HCT116 (cell line): ENCODE data around the gene IRAK1BP1. TPM values are rescaled to one million over a fixed set of nuclear protein-coding genes. Genes with fewer than 3 reads are reported as not detected.

ENCODE experiments used
- ATAC-seq: fragments of 200-7000 bp; cut with Tn5 transposase; 2 replicates; pipeline ENCODE4 v1.9.1; 2020; ENCODE audit warnings: mild to moderate bottlenecking, moderate library complexity
- BruUV-seq: library from RNA; stranded (reverse); fragments of 400-500 nt; replicated peaks from 2 replicates; lab custom pipeline; 2021; lab: Mats Ljungman, UMichigan
- CTCF ChIA-PET: fragments of 300-600 bp; sonication (Branson Sonifier 250); formaldehyde crosslinking; loops from one replicate; lab custom pipeline; 2021; ENCODE audit warnings: antibody characterized with exemption; lab: Charles Lee
- POLR2A ChIA-PET: fragments of 300-600, 350-600 bp; sonication (Branson Sonifier 250); formaldehyde crosslinking; loops from one replicate; lab custom pipeline; 2021; ENCODE audit warnings: antibody characterized with exemption; lab: Charles Lee
- RAD21 ChIA-PET, 2 experiments: fragments of 300-600 bp; sonication (Branson Sonifier 250); formaldehyde crosslinking; loops; one replicate each; lab custom pipeline; 2023; ENCODE audit warnings: low total read pairs in 2 of 2; ENCODE audit not compliant: uncharacterized antibody in 2 of 2, unreplicated experiment in 2 of 2, low non-redundant PET in 1 of 2; lab: Charles Lee
- DNase-seq: peaks from one replicate; pipeline ENCODE4 v3.0.0-alpha.2; 2010; ENCODE audit warnings: low read depth, low spot score
- H2AFZ ChIP-seq: fragments of 200-600 bp; shearing (Covaris generic), sonication (generic); 2 replicates; pipeline ENCODE4 v1.6.1; 2017; ENCODE audit warnings: low read depth, mixed run types, mixed read lengths, antibody characterized with exemption, low read length; ENCODE audit not compliant: poor library complexity, severe bottlenecking
- H3K27ac ChIP-seq: 2 replicates; pipeline ENCODE4 v1.5.1; 2012; ENCODE audit warnings: low read depth, low read length
- H3K27me3 ChIP-seq: fragments of 200-600 bp; sonication (generic); 2 replicates; pipeline ENCODE4 v1.6.1; 2016; ENCODE audit warnings: mixed run types, low read length, mixed read lengths; ENCODE audit not compliant: insufficient read depth
- H3K36me3 ChIP-seq, 2 experiments: fragments of 200-500 bp in 1 of 2; fragments of 200-600 bp in 1 of 2; sonication (Bioruptor generic) in 1 of 2; sonication (generic) in 1 of 2; 2 replicates each; pipeline versions ENCODE4 v1.5.1 to v1.6.1; 2014 to 2016; ENCODE audit warnings: low read length in 2 of 2, inconsistent platforms in 1 of 2, mixed read lengths in 1 of 2, mixed run types in 1 of 2; ENCODE audit not compliant: insufficient read depth in 2 of 2, control insufficient read depth in 1 of 2
- H3K4me1 ChIP-seq, 2 experiments: fragments of 200-600 bp in 1 of 2; sonication (generic) in 1 of 2; 2 replicates each; pipeline versions ENCODE4 v1.5.1 to v1.6.1; 2012 to 2017; ENCODE audit warnings: low read length in 2 of 2, inconsistent platforms in 1 of 2, mild to moderate bottlenecking in 1 of 2, mixed read lengths in 1 of 2, mixed run types in 1 of 2, moderate library complexity in 1 of 2; ENCODE audit not compliant: insufficient read depth in 2 of 2, control insufficient read depth in 1 of 2
- H3K4me2 ChIP-seq: fragments of 200-600 bp; sonication (generic); 2 replicates; pipeline ENCODE4 v1.6.1; 2017; ENCODE audit warnings: mixed run types, low read length, mixed read lengths
- H3K4me3 ChIP-seq, 2 experiments: fragments of 200-600 bp in 1 of 2; sonication (generic) in 1 of 2; replicated peaks in 1 of 2; 2 replicates each; pipeline ENCODE4 v1.5.1; 2011 to 2016; ENCODE audit warnings: low read length in 2 of 2, control low read depth in 1 of 2, low read depth in 1 of 2, mild to moderate bottlenecking in 1 of 2, mixed read lengths in 1 of 2, mixed run types in 1 of 2
- H3K79me2 ChIP-seq: fragments of 200-600 bp; sonication (generic); 2 replicates; pipeline ENCODE4 v1.6.1; 2017; ENCODE audit warnings: mild to moderate bottlenecking, mixed run types, low read length, moderate library complexity, mixed read lengths; ENCODE audit not compliant: insufficient read depth
- H3K9ac ChIP-seq: fragments of 200-600 bp; sonication (generic); 2 replicates; pipeline ENCODE4 v1.6.1; 2016; ENCODE audit warnings: low read length, mixed read lengths
- H3K9me2 ChIP-seq: fragments of 200-600 bp; sonication (generic), shearing (Covaris generic); 2 replicates; pipeline ENCODE4 v1.6.1; 2017; ENCODE audit warnings: mixed run types, mild to moderate bottlenecking, moderate library complexity; ENCODE audit not compliant: insufficient read depth
- H3K9me3 ChIP-seq, 2 experiments: fragments of 200-500 bp in 1 of 2; fragments of 200-600 bp in 1 of 2; sonication (Bioruptor generic) in 1 of 2; sonication (generic) in 1 of 2; 2 replicates each; pipeline ENCODE4 v1.6.1; 2014 to 2017; ENCODE audit warnings: low read length in 2 of 2, mixed read lengths in 2 of 2, inconsistent platforms in 1 of 2, low read depth in 1 of 2, mild to moderate bottlenecking in 1 of 2, mixed run types in 1 of 2, moderate library complexity in 1 of 2; ENCODE audit not compliant: control insufficient read depth in 1 of 2, insufficient read depth in 1 of 2
- H4K20me1 ChIP-seq: fragments of 200-600 bp; sonication (generic), shearing (Covaris generic); 2 replicates; pipeline ENCODE4 v1.6.1; 2017; ENCODE audit warnings: mixed run types, mild to moderate bottlenecking, moderate library complexity; ENCODE audit not compliant: insufficient read depth
- CBX3 ChIP-seq: IDR thresholded peaks from 2 replicates; pipeline ENCODE4 v1.6.1; 2012; ENCODE audit warnings: low read depth
- EGR1 ChIP-seq: IDR thresholded peaks from 2 replicates; pipeline ENCODE4 v1.6.1; 2012; ENCODE audit warnings: low read depth
- ELF1 ChIP-seq: IDR thresholded peaks from 2 replicates; pipeline ENCODE4 v1.6.1; 2012; ENCODE audit warnings: low read depth, borderline replicate concordance
- EZH2 ChIP-seq: fragments of 200-600 bp; sonication (generic); IDR thresholded peaks from 2 replicates; pipeline ENCODE4 v1.6.1; 2017; ENCODE audit warnings: antibody characterized with exemption, mixed run types
- EZH2phosphoT487 ChIP-seq: fragments of 200-600 bp; IDR thresholded peaks from 2 replicates; pipeline ENCODE4 v1.6.1; 2018; ENCODE audit warnings: antibody characterized with exemption, borderline replicate concordance
- FOSL1 ChIP-seq: IDR thresholded peaks from 2 replicates; pipeline ENCODE4 v1.6.1; 2012; ENCODE audit warnings: low read depth
- JUND ChIP-seq: IDR thresholded peaks from 2 replicates; pipeline ENCODE4 v1.6.1; 2012
- POLR2A ChIP-seq: IDR thresholded peaks from 2 replicates; pipeline ENCODE4 v1.7.0; 2011; ENCODE audit warnings: borderline replicate concordance; ENCODE audit not compliant: insufficient read depth, insufficient read length; ENCODE audit errors: extremely low read depth
- POLR2AphosphoS5 ChIP-seq: IDR thresholded peaks from 2 replicates; pipeline ENCODE4 v1.6.1; 2011; ENCODE audit warnings: mild to moderate bottlenecking, low read depth, low read length, moderate library complexity
- SIN3A ChIP-seq: IDR thresholded peaks from 2 replicates; pipeline ENCODE4 v1.6.1; 2012; ENCODE audit warnings: low read depth
- SP1 ChIP-seq: IDR thresholded peaks from 2 replicates; pipeline ENCODE4 v1.6.1; 2012; ENCODE audit warnings: low read depth
- TCF7L2 ChIP-seq: IDR thresholded peaks from 2 replicates; pipeline ENCODE4 v1.7.0; 2011; ENCODE audit warnings: borderline replicate concordance, inconsistent platforms; ENCODE audit not compliant: insufficient read depth, insufficient read length; ENCODE audit errors: extremely low read depth
- YY1 ChIP-seq: IDR thresholded peaks from 2 replicates; pipeline ENCODE4 v1.6.1; 2011; ENCODE audit warnings: low read length, low read depth, moderate library complexity, mild to moderate bottlenecking; ENCODE audit not compliant: insufficient replicate concordance; ENCODE audit errors: extremely low read depth
- intact Hi-C: fragments of 100-400 bp; cut with micrococcal nuclease; formaldehyde crosslinking; loops from 2 replicates; pipeline ENCODE4 v1.10.0; 2022
- total RNA-seq: library from RNA; stranded (reverse); gene quantifications from one replicate; pipeline ENCODE4 v1.2.1, GENCODE V29; 2021; ENCODE audit not compliant: unreplicated experiment
- TF ChIP-seq, protein P1 (sequence below): IDR thresholded peaks from 2 replicates; pipeline ENCODE4 v1.6.1; 2011; ENCODE audit warnings: mild to moderate bottlenecking, low read length, moderate library complexity; ENCODE audit not compliant: insufficient replicate concordance; ENCODE audit errors: extremely low read depth
- TF ChIP-seq, protein P2 (sequence below): IDR thresholded peaks from 2 replicates; pipeline ENCODE4 v1.6.1; 2012; ENCODE audit warnings: low read depth
- TF ChIP-seq, protein P3 (sequence below): IDR thresholded peaks from 2 replicates; pipeline ENCODE4 v1.6.1; 2012

Gene IRAK1BP1
- total RNA-seq, 1 experiment from 2014 or later: 5.4 TPM

DNA sequence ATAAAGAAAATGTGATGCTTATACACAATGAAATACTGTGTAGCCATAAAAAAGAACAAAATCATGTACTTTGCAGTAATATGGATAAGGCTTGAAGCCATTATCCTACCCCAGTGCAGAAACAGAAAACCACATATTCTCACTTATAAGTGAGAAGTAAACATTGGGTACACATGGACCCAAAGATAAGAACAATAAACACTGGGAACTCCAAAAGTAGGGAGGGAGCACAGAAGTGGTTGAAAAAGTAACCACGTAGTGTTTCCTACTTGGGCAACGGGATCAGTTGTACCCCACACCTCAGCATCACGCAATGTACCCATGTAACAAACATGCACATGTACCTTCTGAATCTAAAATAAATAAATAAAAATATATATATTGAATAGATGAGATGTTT lies 8.2 kb downstream of the IRAK1BP1 start:
- RAD21 ChIA-PET: no interaction called here

DNA sequence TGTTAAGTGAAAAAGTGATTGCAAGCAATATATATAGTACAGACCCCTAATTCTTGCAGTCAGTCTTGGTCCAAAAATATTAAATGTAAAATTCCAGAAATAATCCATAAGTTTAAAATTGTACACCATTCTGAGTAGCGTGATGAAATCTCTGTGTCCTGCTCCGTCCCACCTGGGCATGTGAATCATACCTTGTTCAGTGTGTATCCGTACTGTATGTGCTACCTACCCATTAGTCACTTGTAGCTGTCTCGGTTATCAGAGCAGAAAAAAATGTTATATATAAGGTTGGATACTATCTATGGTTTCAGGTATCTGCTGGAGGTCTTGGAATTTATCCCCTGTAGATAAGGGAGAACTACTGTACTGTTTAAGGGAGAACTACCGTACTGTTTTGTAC lies 16.3 kb downstream of the IRAK1BP1 start:
- CTCF ChIA-PET: no interaction called here
- Histone ChIP-seq H3K9me2 (no peaks in the 10 kb centered on the region), H3K4me3 (no peak overlapping the region), H3K9me3 (no peaks in the 10 kb centered on the region), H4K20me1 (no peaks in the 10 kb centered on the region; the same call in 1 of the 2 replicates), H3K36me3 (no peaks in the 10 kb centered on the region), H3K4me2 (no peak overlapping the region), H3K27me3 (no peaks in the 10 kb centered on the region), H3K27ac (no peak overlapping the region), H3K4me1 (no peaks in the 10 kb centered on the region), H3K9ac (no peak overlapping the region), H3K79me2 (no peaks in the 10 kb centered on the region), H2AFZ (no peak overlapping the region)
- no peak for ATAC-seq
- no peak for DNase-seq
- intact Hi-C loops: no loop called here
- POLR2A ChIA-PET: no interaction called here
- RAD21 ChIA-PET: no interaction called here
- BruUV-seq: no TSS peak
- TF ChIP-seq EGR1 (no peak), YY1 (no peak), ELF1 (no peak), JUND (no peak), EZH2 (no peak), TCF7L2 (no peak), CBX3 (no peak), SIN3A (no peak), EZH2phosphoT487 (no peak), POLR2AphosphoS5 (no peak), FOSL1 (no peak)
- TF ChIP-seq, protein P1, sequence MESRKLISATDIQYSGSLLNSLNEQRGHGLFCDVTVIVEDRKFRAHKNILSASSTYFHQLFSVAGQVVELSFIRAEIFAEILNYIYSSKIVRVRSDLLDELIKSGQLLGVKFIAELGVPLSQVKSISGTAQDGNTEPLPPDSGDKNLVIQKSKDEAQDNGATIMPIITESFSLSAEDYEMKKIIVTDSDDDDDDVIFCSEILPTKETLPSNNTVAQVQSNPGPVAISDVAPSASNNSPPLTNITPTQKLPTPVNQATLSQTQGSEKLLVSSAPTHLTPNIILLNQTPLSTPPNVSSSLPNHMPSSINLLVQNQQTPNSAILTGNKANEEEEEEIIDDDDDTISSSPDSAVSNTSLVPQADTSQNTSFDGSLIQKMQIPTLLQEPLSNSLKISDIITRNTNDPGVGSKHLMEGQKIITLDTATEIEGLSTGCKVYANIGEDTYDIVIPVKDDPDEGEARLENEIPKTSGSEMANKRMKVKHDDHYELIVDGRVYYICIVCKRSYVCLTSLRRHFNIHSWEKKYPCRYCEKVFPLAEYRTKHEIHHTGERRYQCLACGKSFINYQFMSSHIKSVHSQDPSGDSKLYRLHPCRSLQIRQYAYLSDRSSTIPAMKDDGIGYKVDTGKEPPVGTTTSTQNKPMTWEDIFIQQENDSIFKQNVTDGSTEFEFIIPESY: no peak
- TF ChIP-seq, protein P2, sequence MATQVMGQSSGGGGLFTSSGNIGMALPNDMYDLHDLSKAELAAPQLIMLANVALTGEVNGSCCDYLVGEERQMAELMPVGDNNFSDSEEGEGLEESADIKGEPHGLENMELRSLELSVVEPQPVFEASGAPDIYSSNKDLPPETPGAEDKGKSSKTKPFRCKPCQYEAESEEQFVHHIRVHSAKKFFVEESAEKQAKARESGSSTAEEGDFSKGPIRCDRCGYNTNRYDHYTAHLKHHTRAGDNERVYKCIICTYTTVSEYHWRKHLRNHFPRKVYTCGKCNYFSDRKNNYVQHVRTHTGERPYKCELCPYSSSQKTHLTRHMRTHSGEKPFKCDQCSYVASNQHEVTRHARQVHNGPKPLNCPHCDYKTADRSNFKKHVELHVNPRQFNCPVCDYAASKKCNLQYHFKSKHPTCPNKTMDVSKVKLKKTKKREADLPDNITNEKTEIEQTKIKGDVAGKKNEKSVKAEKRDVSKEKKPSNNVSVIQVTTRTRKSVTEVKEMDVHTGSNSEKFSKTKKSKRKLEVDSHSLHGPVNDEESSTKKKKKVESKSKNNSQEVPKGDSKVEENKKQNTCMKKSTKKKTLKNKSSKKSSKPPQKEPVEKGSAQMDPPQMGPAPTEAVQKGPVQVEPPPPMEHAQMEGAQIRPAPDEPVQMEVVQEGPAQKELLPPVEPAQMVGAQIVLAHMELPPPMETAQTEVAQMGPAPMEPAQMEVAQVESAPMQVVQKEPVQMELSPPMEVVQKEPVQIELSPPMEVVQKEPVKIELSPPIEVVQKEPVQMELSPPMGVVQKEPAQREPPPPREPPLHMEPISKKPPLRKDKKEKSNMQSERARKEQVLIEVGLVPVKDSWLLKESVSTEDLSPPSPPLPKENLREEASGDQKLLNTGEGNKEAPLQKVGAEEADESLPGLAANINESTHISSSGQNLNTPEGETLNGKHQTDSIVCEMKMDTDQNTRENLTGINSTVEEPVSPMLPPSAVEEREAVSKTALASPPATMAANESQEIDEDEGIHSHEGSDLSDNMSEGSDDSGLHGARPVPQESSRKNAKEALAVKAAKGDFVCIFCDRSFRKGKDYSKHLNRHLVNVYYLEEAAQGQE: no peak

More for the DNA sequence above, 8.2 kb downstream of the IRAK1BP1 start:
- Histone ChIP-seq H3K27me3 (no peaks in the 10 kb centered on the region), H3K9me2 (no peaks in the 10 kb centered on the region), H3K79me2 (no peaks in the 10 kb centered on the region), H3K27ac (no peak overlapping the region), H3K4me2 (no peak overlapping the region), H4K20me1 (no peaks in the 10 kb centered on the region), H3K9ac (no peak overlapping the region), H3K9me3 (no peaks in the 10 kb centered on the region), H2AFZ (no peak overlapping the region), H3K4me3 (no peak overlapping the region), H3K36me3 (no peaks in the 10 kb centered on the region), H3K4me1 (no peaks in the 10 kb centered on the region)
- ATAC-seq (no peak), DNase-seq (no peak)
- TF ChIP-seq, protein P3, sequence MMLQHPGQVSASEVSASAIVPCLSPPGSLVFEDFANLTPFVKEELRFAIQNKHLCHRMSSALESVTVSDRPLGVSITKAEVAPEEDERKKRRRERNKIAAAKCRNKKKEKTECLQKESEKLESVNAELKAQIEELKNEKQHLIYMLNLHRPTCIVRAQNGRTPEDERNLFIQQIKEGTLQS: no peak
- TF ChIP-seq EGR1 (no peak), POLR2A (no peak), SP1 (no peak), POLR2AphosphoS5 (no peak), YY1 (no peak)
- CTCF ChIA-PET: no interaction called here
- intact Hi-C loops: no loop called here
- no TSS peak for BruUV-seq
- POLR2A ChIA-PET: no interaction called here
